NT2/D1 (cell line): ENCODE measurements around the gene HIBADH.
"Not testable (repeated sequence)": the region's sequence is repeated elsewhere in the genome, so short reads cannot be mapped to it uniquely, and the experiment has no call there.

Source experiments
- DNase-seq: peaks from one replicate; pipeline ENCODE4 v3.0.0-alpha.2; 2011; ENCODE audit warnings: low read depth, low spot score
- H3K27me3 ChIP-seq: 2 replicates; pipeline ENCODE4 v1.6.0; 2011; ENCODE audit warnings: mild to moderate bottlenecking; ENCODE audit not compliant: insufficient read length, insufficient read depth
- H3K36me3 ChIP-seq: 2 replicates; pipeline ENCODE4 v1.6.1; 2011; ENCODE audit warnings: mild to moderate bottlenecking, low read length, mixed read lengths; ENCODE audit not compliant: insufficient read depth, insufficient read length
- H3K4me1 ChIP-seq: 2 replicates; pipeline ENCODE4 v1.5.1; 2011; ENCODE audit not compliant: insufficient read depth, insufficient read length
- H3K4me3 ChIP-seq: 2 replicates; pipeline ENCODE4 v1.5.1; 2011; ENCODE audit warnings: low read depth; ENCODE audit not compliant: insufficient read length
- H3K9ac ChIP-seq: 2 replicates; pipeline ENCODE4 v1.6.0; 2011; ENCODE audit warnings: low read depth; ENCODE audit not compliant: insufficient read length
- H3K9me3 ChIP-seq: 2 replicates; pipeline ENCODE4 v1.5.1; 2011; ENCODE audit warnings: mild to moderate bottlenecking, low read length; ENCODE audit not compliant: insufficient read depth
- SUZ12 ChIP-seq: IDR thresholded peaks from 2 replicates; pipeline ENCODE4 v1.6.1; 2011; ENCODE audit not compliant: insufficient read length, insufficient read depth; ENCODE audit errors: extremely low read depth
- YY1 ChIP-seq: IDR thresholded peaks from 2 replicates; pipeline ENCODE4 v1.6.1; 2011; ENCODE audit not compliant: insufficient read length, insufficient read depth
- ZNF274 ChIP-seq: IDR thresholded peaks from 2 replicates; pipeline ENCODE4 v1.6.1; 2011; ENCODE audit warnings: mild to moderate bottlenecking, low read depth, low read length

The HIBADH gene

DNA sequence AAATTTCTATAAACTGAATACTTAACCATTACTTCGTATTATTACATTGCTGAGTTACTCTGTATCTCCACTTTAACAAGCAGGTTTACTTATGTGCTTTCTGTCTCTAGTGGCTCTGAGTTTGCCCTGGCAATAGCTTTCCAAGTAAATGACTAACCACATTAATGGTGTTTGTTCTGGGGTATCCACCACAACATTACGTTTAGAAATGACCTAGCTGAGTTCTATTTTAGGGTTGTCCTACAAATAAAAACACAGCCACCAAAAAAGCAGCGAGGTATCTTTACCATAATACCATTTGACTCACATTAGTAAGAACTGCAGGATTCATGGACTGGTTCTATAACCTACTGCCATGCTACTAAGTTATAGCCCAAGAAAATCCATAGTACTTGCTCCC, 83.1 kb downstream of the HIBADH start:
- Histone ChIP-seq H3K4me3 (no peak overlapping the region), H3K27me3 (no peaks in the 10 kb centered on the region), H3K4me1 (no peaks in the 10 kb centered on the region), H3K9ac (no peak overlapping the region), H3K9me3 (no peaks in the 10 kb centered on the region), H3K36me3 (no peaks in the 10 kb centered on the region)
- no peak for DNase-seq
- TF ChIP-seq ZNF274, result no peak
- no peak for TF ChIP-seq SUZ12
- TF ChIP-seq YY1, result no peak

DNA sequence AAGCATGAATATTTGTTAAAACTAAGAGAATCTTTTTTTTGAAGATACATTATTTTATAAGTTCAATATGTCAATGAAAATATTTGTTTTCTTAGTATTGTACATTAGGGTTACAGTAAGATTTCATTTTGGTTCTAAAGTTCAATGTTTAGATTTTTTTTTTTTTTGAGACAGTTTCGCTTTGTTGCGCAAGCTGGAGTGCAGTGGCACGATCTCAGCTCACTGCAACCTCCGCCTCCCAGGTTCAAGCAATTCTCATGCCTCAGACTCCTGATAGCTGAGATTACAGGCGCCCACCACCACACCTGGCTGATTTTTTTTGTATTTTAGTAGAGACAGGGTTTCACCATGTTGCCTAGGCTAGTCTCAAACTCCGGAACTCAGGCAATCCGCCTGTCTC, 84.5 kb downstream of the HIBADH start:
- not testable (repeated sequence) for DNase-seq, H3K27me3 ChIP-seq, H3K4me3 ChIP-seq, H3K4me1 ChIP-seq, H3K9me3 ChIP-seq, H3K36me3 ChIP-seq, H3K9ac ChIP-seq

DNA sequence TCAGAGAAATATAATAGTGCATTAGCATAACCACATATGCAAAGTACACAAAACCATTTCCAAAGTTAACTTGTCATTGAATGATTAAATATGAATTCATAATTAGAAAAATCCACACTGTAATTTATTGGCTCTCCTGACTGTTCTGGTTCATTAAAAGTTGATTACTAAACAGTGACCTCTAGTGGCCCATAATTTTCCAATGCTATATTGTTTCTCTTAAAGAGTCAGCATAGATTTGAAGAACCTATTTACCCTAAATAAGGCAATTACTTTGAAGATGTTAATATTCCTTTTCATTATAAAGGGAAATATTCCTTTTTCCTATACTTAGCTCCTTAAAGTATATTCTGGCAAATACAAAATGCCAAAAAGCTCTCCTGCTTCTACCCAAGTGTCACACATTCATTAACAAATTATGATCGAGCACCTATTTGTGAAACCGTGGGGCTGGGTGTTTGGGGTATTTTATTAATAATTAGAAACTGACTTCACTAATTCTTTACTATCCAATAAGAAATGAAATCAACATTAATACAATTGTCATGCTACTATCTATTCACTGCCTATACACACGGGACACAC, 86.2 kb downstream of the HIBADH start:
- TF ChIP-seq YY1 (no peak), SUZ12 (no peak), ZNF274 (no peak)
- no peaks in the 10 kb centered on the region for H3K9me3 ChIP-seq
- H3K27me3 ChIP-seq, result no peaks in the 10 kb centered on the region
- H3K4me3 ChIP-seq, result no peak overlapping the region
- H3K36me3 ChIP-seq, result no peaks in the 10 kb centered on the region
- no peaks in the 10 kb centered on the region for H3K4me1 ChIP-seq
- H3K9ac ChIP-seq, result no peak overlapping the region
- peak; percentile 35 for DNase-seq

GRCh38 chr7:27575613-27576012, 87.1 kb downstream of the HIBADH start:
- H3K27me3 ChIP-seq, result no peaks in the 10 kb centered on the region
- no peaks in the 10 kb centered on the region for H3K9me3 ChIP-seq
- no peak overlapping the region for H3K4me3 ChIP-seq
- no peak for TF ChIP-seq ZNF274
- no peak for TF ChIP-seq SUZ12
- no peak for TF ChIP-seq YY1
- no peak for DNase-seq
- H3K9ac ChIP-seq, result no peak overlapping the region
- no peaks in the 10 kb centered on the region for H3K36me3 ChIP-seq
- H3K4me1 ChIP-seq, result no peaks in the 10 kb centered on the region

DNA sequence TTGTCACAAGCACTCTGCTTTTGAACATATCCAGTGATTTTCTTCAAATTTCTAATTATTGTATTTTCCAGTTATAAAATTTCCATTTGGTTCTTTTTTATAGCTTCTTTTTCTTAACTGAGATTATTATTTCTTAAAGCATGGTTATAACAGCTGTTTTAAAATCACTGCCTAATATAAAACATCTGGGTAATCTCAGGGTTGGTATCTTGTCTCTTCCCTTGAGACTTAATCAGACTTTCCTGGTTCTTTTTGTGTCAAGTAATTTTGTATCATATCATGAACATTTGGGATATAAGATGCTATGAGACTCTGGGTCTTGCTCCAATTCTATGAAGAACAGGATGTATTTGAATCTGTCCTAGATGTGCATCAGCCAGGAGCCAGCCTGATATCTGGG, 93.6 kb downstream of the HIBADH start:
- H3K4me3 ChIP-seq, result no peak overlapping the region
- no peaks in the 10 kb centered on the region; the same call in 1 of the 2 replicates for H3K9me3 ChIP-seq
- no peak for TF ChIP-seq ZNF274
- TF ChIP-seq YY1, result no peak
- TF ChIP-seq SUZ12, result no peak
- H3K27me3 ChIP-seq, result no peaks in the 10 kb centered on the region
- no peaks in the 10 kb centered on the region for H3K4me1 ChIP-seq
- no peak for DNase-seq
- no peak overlapping the region for H3K9ac ChIP-seq
- H3K36me3 ChIP-seq, result no peaks in the 10 kb centered on the region

DNA sequence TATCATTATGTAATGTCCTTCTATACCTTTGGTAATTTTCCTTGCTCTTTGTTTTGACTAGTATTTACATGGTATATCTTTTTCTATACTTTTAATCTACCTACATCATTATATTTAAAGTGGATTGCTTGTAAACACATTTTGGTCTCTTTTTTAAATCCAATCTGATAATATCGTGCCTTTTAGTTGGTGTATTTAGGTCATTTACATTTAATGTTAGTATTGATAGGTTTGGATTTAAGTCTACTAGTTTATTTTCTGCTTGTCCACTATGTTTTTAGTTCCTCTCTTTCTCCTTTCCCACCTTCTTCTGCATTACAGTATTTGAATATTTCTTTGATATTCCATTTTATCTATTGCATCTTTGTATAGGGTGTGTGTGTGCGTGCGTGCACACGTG, 95.4 kb downstream of the HIBADH start:
- Histone ChIP-seq H3K27me3 (peaks cover 2% of the 10 kb centered on the region), H3K36me3 (no peaks in the 10 kb centered on the region), H3K9ac (no peak overlapping the region), H3K4me1 (no peaks in the 10 kb centered on the region), H3K9me3 (peaks cover 3% of the 10 kb centered on the region; the same call in 1 of the 2 replicates), H3K4me3 (no peak overlapping the region)
- no peak for DNase-seq
- TF ChIP-seq SUZ12 (no peak), ZNF274 (no peak), YY1 (no peak)

DNA sequence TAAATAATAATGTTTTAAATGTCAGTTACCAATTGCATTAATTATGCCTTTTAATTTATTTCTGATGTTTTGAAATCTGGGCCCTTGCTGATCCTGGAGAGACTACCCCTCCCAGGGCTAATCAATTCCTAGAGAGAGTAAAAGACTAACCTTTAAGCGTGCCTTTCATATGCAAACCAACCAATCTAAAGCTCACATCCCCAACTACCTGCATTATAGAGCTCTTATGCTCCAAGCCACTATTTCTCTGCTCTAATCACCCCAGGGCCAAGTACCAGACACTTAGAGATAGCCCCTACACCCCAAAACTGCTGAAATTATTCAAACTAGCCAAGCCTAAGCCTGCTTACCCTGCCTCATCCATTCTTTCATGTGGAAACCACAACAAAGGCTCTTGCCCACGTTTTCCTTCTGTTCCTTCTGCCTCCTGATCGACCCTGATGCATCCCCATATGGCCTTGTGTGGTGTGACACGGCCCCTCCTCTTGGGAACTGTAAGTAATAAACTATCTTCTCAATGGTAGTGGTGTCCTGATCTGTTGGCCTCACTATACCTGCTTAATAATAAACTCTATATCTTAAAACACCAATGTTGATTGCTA, 97.7 kb downstream of the HIBADH start:
- Histone ChIP-seq H3K9me3 (peaks cover 3% of the 10 kb centered on the region; the same call in 1 of the 2 replicates), H3K36me3 (no peaks in the 10 kb centered on the region), H3K9ac (no peak overlapping the region), H3K27me3 (peaks cover 2% of the 10 kb centered on the region), H3K4me1 (no peaks in the 10 kb centered on the region), H3K4me3 (no peak overlapping the region)
- TF ChIP-seq ZNF274, result no peak
- DNase-seq, result peak; percentile 60
